ENCODE data around the gene PARP1.

The PARP1 gene

GRCh38 chr1:226405411-226405988 lies 2.4 kb downstream of the PARP1 start:
- DNase-seq (ENCODE audit: low spot score), result no peak

- DNase-seq (ENCODE audit: low spot score), result no peak
These were observed 3.0 kb downstream of the PARP1 start for GRCh38 chr1:226404904-226405222.

GRCh38 chr1:226404063-226404903 lies 3.6 kb downstream of the PARP1 start:
- no peak for DNase-seq (ENCODE audit: low spot score)

GRCh38 chr1:226403201-226404034 lies 4.5 kb downstream of the PARP1 start:
- no peak for DNase-seq (ENCODE audit: low spot score)

- DNase-seq (ENCODE audit: low spot score), result no peak
These were observed 5.1 kb downstream of the PARP1 start for GRCh38 chr1:226402739-226403165.

- no peak for DNase-seq (ENCODE audit: low spot score)
These were observed 6.3 kb downstream of the PARP1 start for GRCh38 chr1:226401355-226402303.

- DNase-seq (ENCODE audit: low spot score), result no peak
These were observed 7.2 kb downstream of the PARP1 start for GRCh38 chr1:226400519-226401354.

GRCh38 chr1:226397955-226398636 lies 9.8 kb downstream of the PARP1 start:
- DNase-seq (ENCODE audit: low spot score), result no peak

GRCh38 chr1:226397011-226397926 lies 10.6 kb downstream of the PARP1 start:
- DNase-seq (ENCODE audit: low spot score), result no peak

- no peak for DNase-seq (ENCODE audit: low spot score)
These were observed 12.1 kb downstream of the PARP1 start for GRCh38 chr1:226395753-226396152.

GRCh38 chr1:226394462-226394861 lies 13.4 kb downstream of the PARP1 start:
- no peak for DNase-seq (ENCODE audit: low spot score)

GRCh38 chr1:226390681-226391080 lies 17.2 kb downstream of the PARP1 start:
- DNase-seq (ENCODE audit: low spot score), result no peak

GRCh38 chr1:226388131-226388530 lies 19.8 kb downstream of the PARP1 start:
- no peak for DNase-seq (ENCODE audit: low spot score)

- no peak for DNase-seq (ENCODE audit: low spot score)
These were observed 23.2 kb downstream of the PARP1 start for GRCh38 chr1:226384717-226385116.

- no peak for DNase-seq (ENCODE audit: low spot score)
These were observed 23.9 kb downstream of the PARP1 start for GRCh38 chr1:226384040-226384439.

- no peak for DNase-seq (ENCODE audit: low spot score)
These were observed 25.9 kb downstream of the PARP1 start for GRCh38 chr1:226382030-226382429.

GRCh38 chr1:226381226-226381998 lies 26.5 kb downstream of the PARP1 start:
- no peak for DNase-seq (ENCODE audit: low spot score)

- no peak for DNase-seq (ENCODE audit: low spot score)
These were observed 29.8 kb downstream of the PARP1 start for GRCh38 chr1:226378071-226378470.

Measured in CD4-positive, alpha-beta T cell treated with Interleukin-6 at 100 ng/mL for 8 hours (primary cell).